Sigmoid colon (tissue), 7 donors: ENCODE measurements around the gene SALL2. TPM values are rescaled to one million over a fixed set of nuclear protein-coding genes. Genes with fewer than 3 reads are reported as not detected.
A peak's percentile ranks its signal among the peaks of the same experiment; 100 is the strongest.

Experiments used
- DNase-seq: peaks from one replicate; pipeline ENCODE4 v3.0.0-alpha.2; 2019
- H3K27ac ChIP-seq, 4 donors: fragments of 200-600 bp; sonication (generic); one replicate each; pipeline ENCODE4 v1.5.1; 2016 to 2019; ENCODE audit warnings: mild to moderate bottlenecking in 1 of 4
- H3K27me3 ChIP-seq, 3 donors: fragments of 200-600 bp; sonication (generic); one replicate each; pipeline ENCODE4 v1.5.1; 2019; ENCODE audit warnings: mild to moderate bottlenecking in 1 of 3
- H3K36me3 ChIP-seq, 4 donors: fragments of 200-600 bp; sonication (generic); one replicate each; pipeline ENCODE4 v1.5.1; 2016 to 2019
- H3K4me1 ChIP-seq, 4 donors: fragments of 200-600 bp; sonication (generic); one replicate each; pipeline ENCODE4 v1.5.1; 2017 to 2019
- H3K4me3 ChIP-seq, 4 donors: fragments of 200-600 bp; sonication (generic); one replicate each; pipeline ENCODE4 v1.5.1; 2017 to 2019; ENCODE audit warnings: mild to moderate bottlenecking in 2 of 4, moderate library complexity in 1 of 4
- H3K9me3 ChIP-seq, 4 donors: fragments of 200-600 bp in 3 of 4; sonication (generic) in 3 of 4; one replicate each; pipeline versions ENCODE4 v1.5.1 to v1.6.1; 2013 to 2019
- CTCF ChIP-seq, 4 experiments: fragments of 450-650 bp in 3 of 4; fragments of 200-600 bp in 1 of 4; IDR thresholded peaks; one replicate each; pipeline ENCODE4 v1.5.1; 2016 to 2019; ENCODE audit warnings: antibody characterized with exemption in 4 of 4, mild to moderate bottlenecking in 3 of 4, moderate library complexity in 2 of 4
- EP300 ChIP-seq, 4 donors: sonication (generic); formaldehyde crosslinking; IDR thresholded peaks; one replicate each; pipeline ENCODE4 v1.6.1; 2017; ENCODE audit warnings: antibody characterized with exemption in 4 of 4
- POLR2A ChIP-seq, 2 donors: fragments of 450-650 bp; IDR thresholded peaks; one replicate each; pipeline ENCODE4 v1.6.1; 2016; ENCODE audit warnings: antibody characterized with exemption in 2 of 2, mild to moderate bottlenecking in 2 of 2, moderate library complexity in 2 of 2
- POLR2AphosphoS5 ChIP-seq, 4 donors: sonication (generic); formaldehyde crosslinking; IDR thresholded peaks; one replicate each; pipeline ENCODE4 v1.6.1; 2017; ENCODE audit warnings: antibody characterized with exemption in 4 of 4
- WGBS, 2 donors: extraction: QIAGEN DNeasy Blood & Tissue Kit; methylation state at CpG; one replicate each; pipeline ENCODE4 v1.1.7; 2013; 5-methylcytosine and 5-hydroxymethylcytosine counted together
- intact Hi-C: fragments of 100-400 bp; cut with DNase I; formaldehyde crosslinking; loops from one replicate; pipeline ENCODE4 v1.15.1; 2023
- polyA plus RNA-seq, 3 donors: library from polyadenylated mRNA; stranded (reverse); fragments of 200-250 nt; gene quantifications; one replicate each; pipeline ENCODE4 v1.2.3, GENCODE V29; 2013
- total RNA-seq, 4 donors: library from RNA; depleted of rRNA; stranded (reverse); fragments of >200 nt; gene quantifications; one replicate each; pipeline ENCODE4 v1.1.0, GENCODE V29; 2016
- donor health status: healthy with polysubstance abuse.
- donor health status: Bipolar disorder and iron deficiency.
- donor health status: healthy.

SALL2 gene
- total and polyA plus RNA-seq, 7 donors = 0.46 to 15.8 (median 12.8) TPM

GRCh38 chr14:21535545-21536417 is 9.6 kb upstream of the SALL2 start:
- Histone ChIP-seq H3K27ac (no peak overlapping the region), H3K4me3 (peak overlapping the region in 3 of 4 donors; percentile 35 to 46 (median 44)), H3K27me3 (peaks cover 0 to 47% (median 9%) of the 10 kb centered on the region in 3 donors), H3K4me1 (peaks cover 0 to 14% (median 9%) of the 10 kb centered on the region in 4 donors), H3K36me3 (no peaks in the 10 kb centered on the region), H3K9me3 (no peaks in the 10 kb centered on the region)
- WGBS, 2 donors = 23 to 40% methylated on average over 6 of the region's 6 CpGs
- TF ChIP-seq CTCF (IDR thresholded peaks at IDR 0.05) = no peak
- TF ChIP-seq POLR2AphosphoS5 (IDR thresholded peaks at IDR 0.05) = no peak
- TF ChIP-seq POLR2A (IDR thresholded peaks at IDR 0.05) = no peak
- no peak for TF ChIP-seq EP300 (IDR thresholded peaks at IDR 0.05)
- intact Hi-C loops = no loop called here
- no peak for DNase-seq

- Histone ChIP-seq H3K4me1 (peaks cover 0 to 14% (median 9%) of the 10 kb centered on the region in 4 donors), H3K9me3 (no peaks in the 10 kb centered on the region), H3K27ac (no peak overlapping the region), H3K36me3 (no peaks in the 10 kb centered on the region), H3K4me3 (no peak overlapping the region), H3K27me3 (peaks cover 0 to 43% (median 9%) of the 10 kb centered on the region in 3 donors)
- TF ChIP-seq POLR2AphosphoS5 (IDR thresholded peaks at IDR 0.05) = no peak
- TF ChIP-seq CTCF (IDR thresholded peaks at IDR 0.05) = no peak
- TF ChIP-seq POLR2A (IDR thresholded peaks at IDR 0.05) = no peak
- TF ChIP-seq EP300 (IDR thresholded peaks at IDR 0.05) = no peak
- intact Hi-C loops = no loop called here
- no peak for DNase-seq
- 72 to 88% methylated on average over 4 of the region's 4 CpGs for WGBS, 2 donors
Measured at GRCh38 chr14:21534576-21534975, 8.4 kb upstream of the SALL2 start.

- Histone ChIP-seq H3K4me1 (peaks cover 0 to 14% (median 9%) of the 10 kb centered on the region in 4 donors), H3K27ac (no peak overlapping the region), H3K27me3 (peaks cover 0 to 36% (median 0%) of the 10 kb centered on the region in 3 donors), H3K9me3 (no peaks in the 10 kb centered on the region), H3K36me3 (no peaks in the 10 kb centered on the region), H3K4me3 (no peak overlapping the region)
- intact Hi-C loops = no loop called here
- TF ChIP-seq POLR2A (IDR thresholded peaks at IDR 0.05) = no peak
- no peak for DNase-seq
Measured at GRCh38 chr14:21533294-21533693, 7.1 kb upstream of the SALL2 start.

GRCh38 chr14:21529515-21529914 is 3.4 kb upstream of the SALL2 start:
- intact Hi-C loops = no loop called here
- no peak overlapping the region for H3K27ac ChIP-seq
- no peaks in the 10 kb centered on the region for H3K9me3 ChIP-seq
- no peak for DNase-seq
- no peaks in the 10 kb centered on the region for H3K36me3 ChIP-seq
- no peak for TF ChIP-seq CTCF (IDR thresholded peaks at IDR 0.05)
- no peak for TF ChIP-seq POLR2A (IDR thresholded peaks at IDR 0.05)
- no peak for TF ChIP-seq POLR2AphosphoS5 (IDR thresholded peaks at IDR 0.05)
- TF ChIP-seq EP300 (IDR thresholded peaks at IDR 0.05) = no peak
- peaks cover 0 to 4% (median 0%) of the 10 kb centered on the region in 3 donors for H3K27me3 ChIP-seq
- H3K4me3 ChIP-seq = no peak overlapping the region
- peaks cover 0 to 18% (median 14%) of the 10 kb centered on the region in 4 donors for H3K4me1 ChIP-seq
- 94 to 98% methylated on average over 1 of the region's 1 CpG for WGBS, 2 donors
